Measurements from ENCODE around the gene DKKL1.
A peak's percentile ranks its signal among the peaks of the same experiment; 100 is the strongest.
"Not testable (repeated sequence)": the region's sequence is repeated elsewhere in the genome, so short reads cannot be mapped to it uniquely, and the experiment has no call there.

The DKKL1 gene

GRCh38 chr19:49362048-49362928 is 1.4 kb upstream of the DKKL1 start, which contains the start of gene TEAD2:
Gene TEAD2 (minus strand): TSS chr19:49362416. CDS start chr19:49360075, 2,341 bp downstream.
- DNase-seq (ENCODE audit: low spot score) = peak; percentile 82

GRCh38 chr19:49362929-49363267 is 779 bp upstream of the DKKL1 start:
- no peak for DNase-seq (ENCODE audit: low spot score)

- no peak for DNase-seq (ENCODE audit: low spot score)
These were observed 533 bp downstream of the DKKL1 start for GRCh38 chr19:49364083-49364737.

- no peak for DNase-seq (ENCODE audit: low spot score)
These were observed 2.4 kb downstream of the DKKL1 start for GRCh38 chr19:49366110-49366509.

GRCh38 chr19:49368711-49369358 is 5.2 kb downstream of the DKKL1 start:
- DNase-seq (ENCODE audit: low spot score) = no peak

- DNase-seq (ENCODE audit: low spot score) = no peak
These were observed 7.5 kb downstream of the DKKL1 start for GRCh38 chr19:49371184-49371583.

GRCh38 chr19:49373174-49373573 is 9.5 kb downstream of the DKKL1 start:
- not testable (repeated sequence) for DNase-seq (ENCODE audit: low spot score)

- DNase-seq (ENCODE audit: low spot score) = no peak
These were observed 11.2 kb downstream of the DKKL1 start for GRCh38 chr19:49374665-49375434.

- DNase-seq (ENCODE audit: low spot score) = no peak
These were observed 14.8 kb downstream of the DKKL1 start for GRCh38 chr19:49378512-49378911.

- DNase-seq (ENCODE audit: low spot score) = no peak
These were observed 16.7 kb downstream of the DKKL1 start for GRCh38 chr19:49380391-49380790.

- DNase-seq (ENCODE audit: low spot score) = no peak
These were observed 19.0 kb downstream of the DKKL1 start for GRCh38 chr19:49382639-49383038.

- DNase-seq (ENCODE audit: low spot score) = no peak
These were observed 19.9 kb downstream of the DKKL1 start for GRCh38 chr19:49383599-49383998.

- DNase-seq (ENCODE audit: low spot score) = no peak
These were observed 24.3 kb downstream of the DKKL1 start, which contains the start of gene KASH5 for GRCh38 chr19:49387936-49388372. Gene KASH5 (plus strand): TSS chr19:49388249. CDS start chr19:49390884, 2,635 bp downstream.

GRCh38 chr19:49389406-49389805 is 25.7 kb downstream of the DKKL1 start:
- no peak for DNase-seq (ENCODE audit: low spot score)

- DNase-seq (ENCODE audit: low spot score) = no peak
These were observed 26.7 kb downstream of the DKKL1 start for GRCh38 chr19:49390131-49390928.

GRCh38 chr19:49390929-49391359 is 27.3 kb downstream of the DKKL1 start:
- no peak for DNase-seq (ENCODE audit: low spot score)

- peak; percentile 80 for DNase-seq (ENCODE audit: low spot score)
These were observed 28.1 kb downstream of the DKKL1 start for GRCh38 chr19:49391581-49392399.

GRCh38 chr19:49393881-49394280 is 30.2 kb downstream of the DKKL1 start:
- DNase-seq (ENCODE audit: low spot score) = no peak

- no peak for DNase-seq (ENCODE audit: low spot score)
These were observed 32.1 kb downstream of the DKKL1 start for GRCh38 chr19:49395581-49396407.
